Hippocampal formation (tissue), 2 donors: Measurements from ENCODE around the gene UAP1.
"Not testable (repeated sequence)": the region's sequence is repeated elsewhere in the genome, so short reads cannot be mapped to it uniquely, and the experiment has no call there.

Experiments
- DNase-seq, 2 donors: peaks; one replicate each; lab custom pipeline; 2025; lab: John Stamatoyannopoulos, UW

The UAP1 gene

DNA sequence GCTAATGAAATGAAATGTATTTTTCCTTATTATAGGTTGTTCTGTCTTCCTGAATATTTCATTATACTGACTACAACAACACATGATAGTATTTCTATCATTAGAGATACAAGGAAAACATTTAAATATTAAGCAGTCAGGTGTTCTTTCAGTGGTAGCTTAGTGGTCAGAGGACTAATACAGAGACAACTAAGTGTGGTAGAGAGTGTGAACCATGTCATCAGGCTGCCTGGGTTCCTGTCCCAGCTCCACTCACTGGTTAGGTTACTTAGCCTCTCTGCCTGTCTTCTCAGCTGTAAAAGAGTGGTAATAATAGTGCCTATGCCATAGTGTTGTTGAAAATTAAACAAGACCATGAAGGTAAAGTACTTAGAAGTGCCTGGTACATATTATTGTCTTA lies 3.9 kb downstream of the UAP1 start:
- no peak for DNase-seq

DNA sequence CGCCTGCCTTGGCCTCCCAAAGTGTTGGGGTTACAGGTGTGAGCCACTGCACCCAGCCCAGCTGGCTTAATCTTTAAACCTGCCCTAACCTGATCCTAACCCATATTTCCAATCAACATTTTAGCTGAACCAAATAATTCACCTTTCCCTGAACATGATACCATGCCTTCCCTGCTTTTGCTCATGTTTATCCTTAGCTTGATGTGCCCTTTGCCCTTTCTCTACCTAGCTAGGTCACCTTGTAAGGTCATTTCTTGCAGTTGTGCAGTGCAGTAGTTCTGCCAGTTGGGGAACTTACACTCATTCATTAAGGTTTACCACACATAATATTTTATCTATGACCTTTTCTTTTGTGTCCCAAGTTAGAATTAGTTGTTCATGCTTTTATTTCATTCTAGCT lies 5.3 kb downstream of the UAP1 start:
- no peak for DNase-seq

DNA sequence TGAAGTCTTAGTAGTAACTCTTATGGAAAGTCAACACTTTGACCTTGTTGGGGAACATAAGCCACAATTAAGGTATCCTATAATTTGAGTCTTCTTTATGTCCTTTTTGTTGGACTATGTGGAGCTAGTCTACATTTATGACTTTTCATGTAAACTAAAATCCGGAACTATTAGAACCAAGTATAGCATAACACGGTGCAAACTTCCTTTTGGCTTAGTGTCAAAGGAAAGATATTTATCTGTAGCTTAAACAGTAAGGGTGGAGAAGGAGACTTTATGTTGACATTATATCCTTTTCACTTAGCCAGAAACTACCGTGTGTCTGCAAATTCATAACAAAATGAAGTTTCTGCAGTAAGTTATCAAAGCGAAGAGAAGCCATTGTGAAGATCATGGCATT lies 7.3 kb downstream of the UAP1 start:
- DNase-seq: no peak

DNA sequence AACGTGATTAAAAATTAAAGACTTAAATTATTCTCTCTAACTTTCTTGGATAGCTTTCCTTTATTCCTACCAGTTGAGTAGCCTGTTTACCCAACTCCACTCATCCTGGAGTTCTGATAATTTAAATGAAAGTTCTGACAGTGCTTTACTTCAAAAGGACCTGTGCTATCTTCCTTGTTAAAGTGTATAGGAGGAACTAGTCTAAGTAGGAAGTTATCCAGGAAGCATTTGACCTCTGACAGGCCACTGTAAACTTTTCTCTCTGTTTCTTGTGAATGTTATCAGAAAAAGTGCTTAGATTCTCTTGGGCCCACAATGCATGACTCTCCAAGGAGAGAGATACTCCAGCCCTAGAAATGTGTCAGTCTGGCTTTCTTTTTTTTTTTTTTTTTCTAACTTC lies 9.2 kb downstream of the UAP1 start:
- DNase-seq: no peak

DNA sequence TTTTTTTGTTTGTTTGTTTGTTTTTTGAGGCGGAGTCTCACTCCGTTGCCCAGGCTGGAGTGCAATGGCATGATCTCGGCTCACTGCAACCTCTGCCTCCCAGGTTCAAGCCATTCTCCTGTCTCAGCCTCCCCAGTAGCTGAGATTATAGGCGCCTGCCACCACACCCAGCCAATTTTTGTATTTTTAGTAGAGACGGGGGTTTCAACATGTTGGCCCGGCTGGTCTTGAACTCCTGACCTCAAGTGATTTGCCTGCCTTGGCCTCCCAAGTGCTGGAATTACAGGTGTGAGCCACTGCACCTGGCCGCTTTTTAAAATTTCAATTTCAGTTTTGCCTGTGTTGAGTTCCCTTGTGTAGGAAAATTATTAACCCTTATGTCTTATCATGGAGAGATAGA lies 9.6 kb downstream of the UAP1 start:
- not testable (repeated sequence) for DNase-seq

DNA sequence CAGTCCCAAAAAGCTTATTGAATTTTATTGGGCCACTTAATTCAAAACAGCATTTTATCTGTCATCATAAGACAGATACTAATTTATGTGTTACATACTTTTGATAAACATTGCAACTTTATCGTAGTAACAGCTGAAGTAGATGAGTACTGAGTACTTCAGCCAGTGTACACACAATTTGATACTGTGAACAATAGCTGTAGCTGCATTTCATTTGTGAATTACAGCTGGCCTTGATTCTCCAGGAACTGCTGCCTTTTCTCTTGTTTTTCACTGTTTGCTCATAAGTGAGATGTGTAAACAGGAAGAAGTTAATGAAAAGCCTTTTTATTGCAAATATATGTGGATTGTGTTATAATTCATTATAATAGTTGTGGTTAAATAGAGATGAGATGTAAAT lies 10.2 kb downstream of the UAP1 start:
- no peak for DNase-seq

DNA sequence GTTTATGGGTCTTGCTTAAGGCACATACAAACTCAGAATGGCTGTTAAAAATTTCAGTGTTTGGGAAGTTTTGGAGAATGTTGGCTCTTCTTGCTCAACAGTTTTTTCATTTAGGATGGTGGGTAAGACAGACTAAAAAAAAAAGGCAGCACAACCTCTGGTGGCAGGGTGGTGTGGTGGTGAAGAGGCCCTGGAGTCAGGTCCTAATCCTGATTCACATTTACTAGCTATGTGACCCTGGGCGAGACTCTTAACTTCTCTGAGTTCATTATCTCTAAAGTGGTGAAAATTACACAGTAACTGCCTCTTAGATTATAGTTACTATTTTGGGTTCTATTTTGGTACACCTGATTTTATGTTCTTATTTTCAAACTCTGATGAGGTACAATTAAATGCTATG lies 11.6 kb downstream of the UAP1 start:
- DNase-seq: no peak

DNA sequence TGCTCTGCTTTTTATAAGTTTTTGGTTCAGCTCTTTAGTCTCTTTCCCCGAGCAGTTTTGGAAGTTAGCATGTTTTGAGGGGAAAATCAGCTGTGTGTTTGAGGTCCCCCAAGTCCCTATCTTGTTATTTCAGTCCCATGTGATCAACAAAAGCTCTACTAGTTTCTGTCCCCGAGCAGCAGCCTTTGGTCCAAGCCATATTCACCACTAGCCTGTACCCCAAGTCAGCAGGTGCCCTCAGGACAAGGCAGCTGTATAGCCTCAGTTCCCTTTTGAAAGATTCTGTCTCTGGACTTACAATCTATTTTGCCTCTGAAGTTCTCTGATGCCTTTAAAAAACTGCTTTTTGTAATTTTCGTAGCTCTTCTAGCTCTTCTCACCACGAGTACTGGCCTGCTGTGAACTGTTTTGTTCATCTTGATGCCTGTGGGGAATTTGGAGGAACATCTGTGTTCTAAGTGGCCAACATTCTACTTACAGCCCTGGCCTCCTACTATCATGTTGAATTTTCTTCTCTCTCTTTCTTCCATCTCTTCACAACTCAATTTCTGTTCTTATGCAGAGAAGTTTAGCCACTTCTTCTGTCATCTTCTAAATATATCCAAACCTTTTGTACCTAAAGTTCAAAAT lies 16.7 kb downstream of the UAP1 start:
- no peak for DNase-seq

DNA sequence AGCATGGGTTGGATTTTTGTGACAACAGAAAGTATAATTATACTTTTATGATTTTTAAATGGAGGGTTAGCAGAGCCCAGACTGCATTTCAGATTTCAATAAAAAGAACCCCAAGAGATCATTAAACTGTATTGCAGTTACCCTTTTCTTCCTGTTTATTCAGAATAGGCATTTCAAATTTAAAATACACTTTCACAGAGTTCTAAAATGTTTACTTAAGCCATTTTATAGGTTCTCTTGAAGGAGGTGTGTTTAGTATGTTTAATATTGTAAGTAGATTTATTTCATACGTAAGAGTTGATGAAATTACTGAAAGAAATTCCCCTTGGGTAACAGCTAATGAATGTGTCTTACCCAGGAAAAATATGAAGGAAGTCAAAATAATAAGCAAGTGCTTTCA lies 17.4 kb downstream of the UAP1 start:
- DNase-seq: no peak

DNA sequence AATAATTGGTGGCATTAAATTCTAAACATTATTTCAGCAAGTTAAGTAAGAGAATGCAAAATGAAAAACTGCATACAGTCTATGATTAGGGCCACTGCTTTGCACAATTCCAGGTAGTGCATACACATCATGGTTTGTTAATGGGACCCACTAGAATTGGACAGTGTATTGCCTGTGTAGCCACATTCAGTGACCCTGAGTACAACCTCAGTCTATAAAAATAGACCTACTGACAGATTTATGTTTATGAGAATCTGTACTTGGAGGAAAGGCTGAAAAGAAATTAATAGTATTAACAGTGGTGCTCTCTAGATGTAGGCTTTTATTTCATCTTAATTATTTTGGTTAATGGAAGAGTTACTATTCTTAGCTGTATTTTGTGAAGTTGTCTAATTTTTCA lies 18.8 kb downstream of the UAP1 start:
- no peak for DNase-seq

DNA sequence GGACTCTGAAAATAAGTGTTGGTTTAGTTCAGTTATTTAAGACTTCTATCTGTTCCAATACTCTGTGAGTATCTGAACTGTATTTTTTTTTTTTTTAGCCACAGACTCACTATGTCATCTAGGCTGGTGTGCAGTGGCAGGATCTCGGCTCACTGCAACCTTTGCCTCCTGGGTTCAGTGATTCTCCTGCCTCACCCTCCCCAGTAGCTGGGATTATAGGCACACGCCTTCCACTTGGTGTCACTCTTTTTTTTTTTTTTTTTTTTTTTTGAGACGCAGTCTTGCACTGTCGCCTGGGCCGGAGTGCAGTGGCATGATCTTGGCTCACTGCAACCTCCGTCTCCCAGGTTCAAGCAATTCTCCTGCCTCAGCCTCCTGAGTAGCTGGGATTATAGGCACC lies 21.4 kb downstream of the UAP1 start:
- DNase-seq: not testable (repeated sequence)

DNA sequence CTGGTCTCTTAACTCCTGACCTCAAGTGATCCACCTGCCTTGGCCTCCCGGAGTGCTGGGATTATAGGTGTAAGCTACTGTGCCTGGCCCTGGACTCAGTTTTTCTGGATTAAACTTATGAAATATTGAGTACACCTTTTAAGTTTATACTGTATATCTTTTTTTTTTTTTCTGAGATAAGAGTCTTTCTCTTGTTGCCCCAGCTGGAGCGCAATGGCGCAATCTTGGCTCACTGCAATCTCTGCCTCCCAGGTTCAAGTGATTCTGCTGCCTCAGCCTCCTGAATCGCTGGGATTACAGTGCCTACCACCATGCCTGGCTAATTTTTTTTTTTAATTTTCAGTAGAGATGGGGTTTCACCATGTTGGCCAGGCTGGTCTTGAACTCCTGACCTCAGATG lies 23.6 kb downstream of the UAP1 start:
- DNase-seq: not testable (repeated sequence)

DNA sequence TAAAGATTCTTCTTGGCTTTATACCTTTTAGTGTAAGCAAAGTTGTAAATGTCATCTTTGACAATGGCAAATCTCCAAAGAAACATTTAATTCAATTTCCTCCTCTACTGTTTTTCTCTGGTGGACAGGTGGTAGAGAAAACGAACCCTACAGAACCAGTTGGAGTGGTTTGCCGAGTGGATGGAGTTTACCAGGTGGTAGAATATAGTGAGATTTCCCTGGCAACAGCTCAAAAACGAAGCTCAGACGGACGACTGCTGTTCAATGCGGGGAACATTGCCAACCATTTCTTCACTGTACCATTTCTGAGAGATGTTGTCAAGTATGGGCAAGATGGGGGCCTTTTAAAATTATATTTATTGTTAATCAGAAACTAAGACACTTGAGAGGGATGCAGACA lies 25.8 kb downstream of the UAP1 start:
- no peak for DNase-seq

DNA sequence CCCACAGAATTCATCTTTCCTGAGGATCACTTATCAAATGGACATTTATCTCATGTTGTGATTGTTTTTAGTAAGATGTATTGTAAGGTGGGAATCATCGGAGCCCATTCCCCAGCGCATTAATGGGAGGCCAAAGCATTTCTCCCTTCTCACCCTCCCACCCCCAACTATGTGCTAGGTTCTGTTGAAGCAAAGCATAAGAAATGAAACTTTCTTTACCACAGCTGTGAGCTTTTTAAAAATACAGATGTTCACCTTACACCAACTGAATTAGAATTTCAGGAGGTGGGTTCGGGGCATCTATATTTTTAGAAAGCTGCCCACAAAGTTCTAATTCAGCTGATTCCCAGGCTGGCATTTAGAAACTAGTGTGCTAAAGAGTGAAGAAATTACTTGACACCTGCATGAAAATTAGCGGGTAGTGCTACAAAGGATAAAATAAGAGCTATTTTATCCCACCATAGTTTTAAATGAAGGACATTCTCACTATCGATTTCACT lies 26.3 kb downstream of the UAP1 start:
- DNase-seq: no peak

DNA sequence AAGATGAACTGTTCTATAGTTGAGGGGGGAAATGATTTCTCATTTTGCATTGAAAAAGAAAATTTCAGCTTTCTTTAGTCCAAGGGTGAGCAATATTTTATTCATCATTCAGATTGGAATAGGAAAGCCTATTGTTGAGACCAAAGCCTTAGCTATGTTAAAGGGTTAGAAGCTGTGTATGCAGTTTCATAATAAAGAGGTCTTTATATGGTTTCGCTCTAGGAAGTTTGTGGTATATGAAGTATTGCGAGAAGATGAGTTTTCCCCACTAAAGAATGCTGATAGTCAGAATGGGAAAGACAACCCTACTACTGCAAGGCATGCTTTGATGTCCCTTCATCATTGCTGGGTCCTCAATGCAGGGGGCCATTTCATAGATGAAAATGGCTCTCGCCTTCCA lies 28.6 kb downstream of the UAP1 start:
- no peak for DNase-seq

DNA sequence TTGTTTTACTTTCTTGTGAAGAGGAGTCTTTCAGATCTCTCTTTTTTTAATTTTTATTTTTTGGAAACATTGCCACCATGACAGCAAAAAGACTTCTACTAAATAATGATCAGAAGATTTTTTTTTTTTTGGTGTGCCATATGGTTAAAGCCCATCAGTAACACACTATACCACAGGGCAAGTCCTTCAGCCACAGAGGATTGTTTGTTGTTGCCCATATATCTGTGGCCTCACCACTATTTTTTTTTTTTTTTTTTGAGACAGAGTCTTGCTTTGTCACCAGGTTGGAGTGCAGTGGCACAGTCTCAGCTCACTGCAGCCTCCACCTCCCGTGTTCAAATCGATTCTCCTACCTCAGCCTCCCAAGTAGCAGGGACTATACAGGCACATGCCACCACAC lies 29.2 kb downstream of the UAP1 start:
- no peak for DNase-seq

DNA sequence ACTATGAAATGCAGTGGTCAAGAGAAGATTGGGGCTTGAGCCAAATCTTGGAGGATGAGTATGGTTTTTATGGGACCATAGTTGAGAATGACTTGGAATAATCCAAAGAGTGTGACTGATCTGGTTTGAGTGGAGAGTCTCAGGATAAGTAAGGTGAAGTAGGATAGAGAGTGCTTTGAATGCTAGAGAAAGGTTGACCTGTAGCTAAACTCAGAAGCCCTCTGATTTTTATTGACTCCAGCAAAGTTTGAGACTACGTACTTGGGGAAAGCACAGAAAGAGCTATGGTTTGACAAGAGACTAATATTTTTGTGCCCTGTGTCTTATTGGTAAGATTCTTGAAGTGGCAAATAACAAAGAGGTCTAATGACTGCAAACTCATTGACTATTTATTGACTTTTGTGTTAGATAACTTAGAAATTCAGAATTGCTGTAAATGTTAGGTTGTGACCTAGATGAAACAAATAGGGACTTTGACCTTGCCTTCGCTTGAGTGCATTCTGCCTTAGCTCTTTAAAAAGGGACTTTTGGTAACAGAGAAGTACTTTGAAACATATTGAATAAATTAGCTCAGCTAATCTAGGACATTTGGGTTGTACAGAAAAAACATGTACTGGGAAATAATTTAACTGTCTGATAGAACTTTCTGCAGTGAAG lies 35.1 kb downstream of the UAP1 start:
- no peak for DNase-seq

DNA sequence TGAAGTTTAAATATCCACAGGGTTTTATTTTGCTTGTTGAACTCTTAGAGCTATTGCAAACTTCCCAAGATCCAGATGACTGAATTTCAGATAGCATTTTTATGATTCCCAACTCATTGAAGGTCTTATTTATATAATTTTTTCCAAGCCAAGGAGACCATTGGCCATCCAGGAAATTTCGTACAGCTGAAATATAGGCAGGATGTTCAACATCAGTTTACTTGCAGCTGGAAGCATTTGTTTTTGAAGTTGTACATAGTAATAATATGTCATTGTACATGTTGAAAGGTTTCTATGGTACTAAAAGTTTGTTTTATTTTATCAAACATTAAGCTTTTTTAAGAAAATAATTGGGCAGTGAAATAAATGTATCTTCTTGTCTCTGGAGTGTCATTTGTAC lies 37.9 kb downstream of the UAP1 start:
- no peak for DNase-seq

DNA sequence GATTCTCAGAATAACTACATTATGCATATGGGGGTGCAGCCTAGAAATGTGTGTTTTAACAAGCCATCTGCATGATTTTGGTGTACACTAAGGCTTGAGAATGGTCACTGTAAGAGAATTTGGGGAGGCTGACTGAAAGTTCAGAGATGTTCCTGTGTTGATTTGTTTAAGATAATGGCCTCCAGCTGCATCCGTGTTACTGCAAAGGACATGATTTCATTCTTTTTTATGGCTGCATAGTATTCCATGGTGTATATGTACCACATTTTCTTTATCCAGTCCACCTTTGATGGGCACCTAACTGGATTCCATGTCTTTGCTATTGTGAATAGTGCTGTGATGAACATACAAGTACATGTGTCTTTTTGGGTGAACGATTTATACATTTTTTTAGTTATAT lies 41.6 kb downstream of the UAP1 start:
- DNase-seq: not testable (repeated sequence)

DNA sequence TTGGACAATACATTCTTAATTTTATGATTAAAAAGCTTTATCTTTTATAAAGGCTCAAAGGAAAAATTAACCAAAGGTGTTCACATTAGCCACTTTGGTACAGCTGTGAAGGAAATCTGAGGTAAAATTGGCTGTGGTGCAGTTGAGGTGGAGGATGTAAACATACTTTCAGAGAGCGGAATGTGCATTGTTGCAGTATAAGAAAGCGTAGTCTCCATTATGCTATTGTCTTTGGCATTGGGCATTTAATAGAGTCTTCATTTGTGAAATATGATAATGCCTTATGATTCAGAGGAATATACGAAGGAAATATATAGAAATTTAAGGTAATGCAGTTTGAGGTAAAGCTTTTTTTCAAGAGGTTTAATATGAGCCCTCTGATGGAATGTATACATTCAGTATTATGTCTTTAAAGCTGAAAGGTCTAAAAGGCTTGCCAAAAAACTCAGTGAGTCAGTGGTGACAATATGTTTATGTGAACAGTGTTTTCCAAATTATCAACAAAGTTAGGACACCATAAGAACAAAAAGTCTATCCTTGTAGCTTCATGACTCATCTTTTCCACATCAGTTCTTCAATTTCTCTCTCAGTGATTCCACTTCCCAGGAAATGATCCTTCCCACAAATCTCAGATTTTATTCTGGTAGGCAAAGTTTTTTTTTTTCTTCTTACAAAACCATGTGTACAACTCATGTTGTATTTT lies 43.9 kb downstream of the UAP1 start:
- DNase-seq: no peak

DNA sequence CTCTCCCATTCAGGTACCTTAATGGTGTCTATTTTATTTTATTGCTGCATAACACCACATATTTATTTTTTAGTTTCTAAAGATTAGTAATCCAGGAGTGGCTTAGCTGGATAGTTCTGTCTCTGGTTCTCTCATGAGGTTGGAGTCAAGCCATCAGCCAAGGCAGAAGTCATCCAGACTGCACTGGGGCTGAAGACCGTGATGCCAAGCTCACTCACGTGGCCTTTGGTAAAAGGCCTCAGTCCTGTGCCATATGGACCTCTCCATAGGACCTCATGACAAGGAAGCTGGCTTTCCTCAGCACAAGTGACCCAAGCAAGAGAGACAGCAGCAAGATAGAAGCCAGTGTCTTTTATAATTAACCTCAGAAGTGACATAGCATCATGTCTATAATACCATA lies 47.8 kb downstream of the UAP1 start:
- no peak for DNase-seq

DNA sequence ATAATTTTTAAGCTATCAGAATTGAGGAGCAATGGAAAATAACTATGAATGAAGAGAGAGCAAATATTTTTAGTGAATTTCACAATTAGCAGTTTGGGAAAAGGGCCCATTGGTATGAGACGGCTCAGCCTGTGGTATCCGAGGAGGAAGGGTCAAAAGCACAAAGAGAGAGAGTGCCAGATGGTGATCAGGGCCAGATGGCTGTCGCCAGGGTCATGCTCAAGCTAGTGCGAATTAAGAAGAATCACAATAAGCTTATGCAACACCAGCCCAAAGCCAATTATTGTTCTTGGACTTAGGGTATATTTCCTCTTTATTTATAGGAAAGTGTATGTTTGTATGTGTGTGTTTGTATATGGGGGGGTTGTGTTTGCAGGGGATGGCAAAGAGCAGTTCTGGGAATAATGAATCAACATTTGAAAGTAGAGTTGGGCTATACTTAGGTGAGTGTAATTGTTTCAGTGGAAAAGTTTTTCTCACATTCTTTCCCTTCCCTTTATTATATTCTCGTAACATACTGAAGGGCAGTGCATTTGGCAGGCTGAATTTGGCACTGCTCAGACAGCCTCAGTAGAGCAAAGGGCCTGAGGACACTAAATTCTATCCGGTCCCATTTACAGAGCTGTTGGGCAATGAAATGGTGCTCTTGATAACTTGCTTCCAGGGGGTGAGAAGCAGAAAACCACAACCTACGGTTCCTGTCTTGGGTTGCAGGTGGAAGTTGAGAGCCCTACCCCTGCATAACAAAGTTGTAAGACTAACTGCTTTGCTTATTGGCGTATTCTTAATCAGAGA lies 51.3 kb downstream of the UAP1 start:
- no peak for DNase-seq

DNA sequence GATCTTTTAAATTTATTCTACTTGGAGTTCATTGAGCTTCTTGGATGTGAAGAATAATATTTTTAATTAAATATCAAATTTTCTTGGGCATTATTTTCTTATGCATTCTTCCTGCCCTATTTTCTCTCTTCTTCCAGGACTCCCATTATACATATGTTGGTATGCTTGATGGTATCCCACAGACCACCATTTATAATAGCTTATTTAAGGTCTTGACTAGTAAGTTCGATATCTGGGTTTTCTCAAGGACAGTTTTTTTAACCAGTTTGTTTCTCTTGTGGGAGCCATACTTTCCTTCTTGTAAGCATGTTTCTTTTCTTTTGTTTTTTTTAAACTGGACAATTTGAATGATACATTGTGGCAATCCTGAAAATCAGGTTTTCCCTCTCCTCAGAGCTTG lies 55.3 kb downstream of the UAP1 start:
- no peak for DNase-seq
